Activated B cell treated with CpG ODN at 0.5 μM for 24 hours (primary cell): Measurements from ENCODE around the gene RNF208. TPM values are rescaled to one million over a fixed set of nuclear protein-coding genes. Genes with fewer than 3 reads are reported as not detected.

Source experiments
- ATAC-seq: fragments of 200-7000 bp; cut with Tn5 transposase; one replicate; pipeline ENCODE4 v1.10.0; 2021; ENCODE audit warnings: low read depth, mild to moderate bottlenecking, moderate library complexity
- CTCF ChIA-PET: fragments of 350-600 bp; sonication (Branson Sonifier 250); formaldehyde crosslinking; loops from one replicate; lab custom pipeline; 2021; ENCODE audit warnings: antibody characterized with exemption; lab: Charles Lee
- POLR2A ChIA-PET: fragments of 350-600 bp; sonication (Branson Sonifier 250); formaldehyde crosslinking; loops from one replicate; lab custom pipeline; 2021; ENCODE audit warnings: antibody characterized with exemption; lab: Charles Lee
- DNase-seq: peaks from one replicate; pipeline ENCODE4 v3.0.0; 2022
- H3K27ac Mint-ChIP-seq: one replicate; pipeline ENCODE4 v1.8.0; 2020; ENCODE audit warnings: mixed read lengths
- H3K27me3 Mint-ChIP-seq: one replicate; pipeline ENCODE4 v1.8.0; 2021; ENCODE audit warnings: mixed read lengths
- H3K36me3 Mint-ChIP-seq: one replicate; pipeline ENCODE4 v1.8.0; 2021; ENCODE audit warnings: low read depth, mixed read lengths
- H3K4me1 Mint-ChIP-seq: one replicate; pipeline ENCODE4 v1.8.0; 2021; ENCODE audit warnings: mixed read lengths
- H3K4me3 Mint-ChIP-seq: one replicate; pipeline ENCODE4 v1.8.0; 2020; ENCODE audit warnings: mild to moderate bottlenecking, mixed read lengths
- H3K9me3 Mint-ChIP-seq: one replicate; pipeline ENCODE4 v1.8.0; 2020; ENCODE audit warnings: mixed read lengths
- CTCF ChIP-seq: fragments of 200-600 bp; IDR thresholded peaks from one replicate; pipeline ENCODE4 v1.8.0; 2022; ENCODE audit warnings: antibody characterized with exemption, mild to moderate bottlenecking
- intact Hi-C: fragments of 100-400 bp; cut with micrococcal nuclease; formaldehyde crosslinking; loops from one replicate; pipeline ENCODE4 v1.15.1; 2024
- total RNA-seq: library from RNA; stranded (reverse); gene quantifications from 2 replicates; pipeline ENCODE4 v1.2.3, GENCODE V29; 2022

RNF208 gene
- total RNA-seq, 1 donor from 2014 or later = 1.1 TPM

DNA sequence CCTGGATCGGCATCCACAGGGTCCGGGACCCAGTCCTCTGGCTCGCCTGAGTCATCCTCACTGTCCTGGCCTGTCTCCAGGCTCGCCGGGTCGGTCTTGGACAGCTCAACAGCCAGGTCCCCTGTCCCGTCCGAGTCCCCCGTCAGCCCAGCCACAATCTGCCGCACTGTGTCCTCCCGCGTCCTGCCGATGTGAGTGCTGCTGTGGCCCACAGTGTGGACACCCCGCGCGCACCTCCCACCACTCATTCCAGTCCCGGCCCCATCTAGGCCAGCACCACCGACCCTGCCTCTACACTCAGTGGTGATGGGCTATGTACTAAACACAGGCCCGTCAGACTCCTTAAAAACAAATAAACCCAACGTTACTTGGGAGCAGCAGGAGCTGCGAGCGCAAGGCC, 40.4 kb downstream of the RNF208 start:
- H3K27ac Mint-ChIP-seq = no peak overlapping the region

GRCh38 chr9:137180491-137180890, 41.5 kb downstream of the RNF208 start:
- ChIA-PET POLR2A (interaction anchor here (1.0 kb wide), 2 partner anchors 9 to 60 kb away, joined by 3 to 4 read pairs; partner anchors contain the start of genes SSNA1 and TUBB4B), CTCF (no interaction called here)
- TF ChIP-seq CTCF = no peak
- peaks cover 69% of the 10 kb centered on the region for H3K36me3 Mint-ChIP-seq
- H3K4me3 Mint-ChIP-seq = no peak overlapping the region
- H3K27me3 Mint-ChIP-seq = no peaks in the 10 kb centered on the region
- intact Hi-C loops = no loop called here
- ATAC-seq (no peak), DNase-seq (no peak)
- no peak overlapping the region for H3K27ac Mint-ChIP-seq
- H3K4me1 Mint-ChIP-seq = no peaks in the 10 kb centered on the region
- H3K9me3 Mint-ChIP-seq = no peaks in the 10 kb centered on the region

More for the DNA sequence above, 40.4 kb downstream of the RNF208 start:
- H3K36me3 Mint-ChIP-seq = peaks cover 78% of the 10 kb centered on the region
- no peaks in the 10 kb centered on the region for H3K9me3 Mint-ChIP-seq
- no peaks in the 10 kb centered on the region for H3K27me3 Mint-ChIP-seq
- no peak for ATAC-seq
- ChIA-PET CTCF (no interaction called here), POLR2A (interaction anchor here (1.0 kb wide), 1 partner anchor 59 kb away, joined by 4 read pairs; the partner anchor contains the start of gene TUBB4B)
- no peak for DNase-seq
- TF ChIP-seq CTCF = no peak
- peaks cover 5% of the 10 kb centered on the region for H3K4me1 Mint-ChIP-seq
- no peak overlapping the region for H3K4me3 Mint-ChIP-seq
- intact Hi-C loops = no loop called here

- ATAC-seq (no peak), DNase-seq (no peak)
- intact Hi-C loops = no loop called here
- no peaks in the 10 kb centered on the region for H3K4me1 Mint-ChIP-seq
- no peaks in the 10 kb centered on the region for H3K9me3 Mint-ChIP-seq
- H3K27me3 Mint-ChIP-seq = no peaks in the 10 kb centered on the region
- H3K4me3 Mint-ChIP-seq = no peak overlapping the region
- no peak for TF ChIP-seq CTCF
- POLR2A ChIA-PET = no interaction called here
- H3K36me3 Mint-ChIP-seq = peaks cover 64% of the 10 kb centered on the region
- CTCF ChIA-PET = no interaction called here
- no peak overlapping the region for H3K27ac Mint-ChIP-seq
These were observed 42.3 kb downstream of the RNF208 start for GRCh38 chr9:137179761-137180160.

DNA sequence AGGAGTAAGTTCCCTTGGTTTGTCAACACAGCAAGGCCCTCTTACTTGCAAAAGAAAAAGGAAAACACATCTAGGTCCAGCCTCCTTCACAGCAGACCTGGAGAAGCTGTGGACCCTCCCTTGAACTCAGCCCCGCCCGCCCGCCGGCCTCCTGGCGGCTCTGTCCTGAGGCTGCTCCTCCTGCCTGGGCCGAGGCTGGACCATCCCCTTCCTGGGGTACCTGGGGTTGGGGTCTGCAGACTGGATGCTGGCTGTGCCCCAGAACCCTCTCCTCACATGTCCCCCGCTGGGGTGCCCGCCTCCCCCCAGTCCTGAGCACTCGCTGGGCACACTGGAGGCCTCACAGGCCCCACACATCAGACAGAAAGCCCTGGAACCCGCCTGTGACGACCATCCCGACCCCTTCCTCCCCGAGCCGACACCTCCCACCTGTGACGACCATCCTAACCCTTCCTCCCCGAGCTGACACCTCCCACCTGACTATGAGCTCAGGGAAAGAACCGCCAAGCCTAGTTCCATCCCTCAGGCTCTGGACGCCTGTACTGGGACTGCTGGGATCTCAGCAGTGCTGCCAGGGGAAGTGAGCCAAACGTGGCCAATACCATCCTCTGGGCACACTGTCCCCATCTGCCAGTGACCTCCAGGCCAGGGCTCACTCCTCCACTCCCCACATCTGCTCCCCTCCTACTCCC, 43.0 kb downstream of the RNF208 start:
- Mint-ChIP-seq H3K4me1 (no peaks in the 10 kb centered on the region), H3K4me3 (no peak overlapping the region), H3K36me3 (peaks cover 57% of the 10 kb centered on the region)

More for the DNA sequence above, 43.0 kb downstream of the RNF208 start:
- intact Hi-C loops = no loop called here
- ChIA-PET CTCF (no interaction called here), POLR2A (no interaction called here)
- H3K9me3 Mint-ChIP-seq = no peaks in the 10 kb centered on the region
- H3K27ac Mint-ChIP-seq = no peak overlapping the region
- TF ChIP-seq CTCF = no peak
- DNase-seq (no peak), ATAC-seq (no peak)
- H3K27me3 Mint-ChIP-seq = no peaks in the 10 kb centered on the region
